ENCODE data around the gene SOX1. TPM values are rescaled to one million over a fixed set of nuclear protein-coding genes. Genes with fewer than 3 reads are reported as not detected.

The SOX1 gene
- total and polyA plus RNA-seq, 2 experiments from 2014 or later = not detected

DNA sequence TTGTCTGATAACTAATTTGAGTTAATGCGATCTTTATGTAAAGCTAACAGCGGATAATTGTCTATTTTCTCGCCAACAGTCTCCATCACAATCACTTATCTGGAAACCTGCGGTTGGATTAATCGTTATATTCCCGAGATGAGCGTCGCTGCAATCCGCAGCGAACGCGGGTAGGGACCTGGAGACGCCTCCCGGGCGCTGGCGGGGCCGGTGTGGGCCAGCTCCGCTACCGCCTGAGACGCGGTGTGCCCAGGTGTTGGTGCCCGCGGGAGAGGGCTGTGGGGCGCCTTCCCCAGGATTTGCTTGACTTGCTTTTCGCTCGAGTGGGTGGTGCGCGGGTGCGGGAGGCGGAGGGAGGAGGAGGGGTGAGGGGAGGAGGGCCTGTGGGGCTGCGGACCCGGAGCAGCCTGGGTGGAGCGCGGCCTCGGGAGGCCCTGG lies 38.3 kb downstream of the SOX1 start:
- H3K9me3 ChIP-seq (ENCODE audit: low read depth) = no peaks in the 10 kb centered on the region
- TF ChIP-seq, protein P1, sequence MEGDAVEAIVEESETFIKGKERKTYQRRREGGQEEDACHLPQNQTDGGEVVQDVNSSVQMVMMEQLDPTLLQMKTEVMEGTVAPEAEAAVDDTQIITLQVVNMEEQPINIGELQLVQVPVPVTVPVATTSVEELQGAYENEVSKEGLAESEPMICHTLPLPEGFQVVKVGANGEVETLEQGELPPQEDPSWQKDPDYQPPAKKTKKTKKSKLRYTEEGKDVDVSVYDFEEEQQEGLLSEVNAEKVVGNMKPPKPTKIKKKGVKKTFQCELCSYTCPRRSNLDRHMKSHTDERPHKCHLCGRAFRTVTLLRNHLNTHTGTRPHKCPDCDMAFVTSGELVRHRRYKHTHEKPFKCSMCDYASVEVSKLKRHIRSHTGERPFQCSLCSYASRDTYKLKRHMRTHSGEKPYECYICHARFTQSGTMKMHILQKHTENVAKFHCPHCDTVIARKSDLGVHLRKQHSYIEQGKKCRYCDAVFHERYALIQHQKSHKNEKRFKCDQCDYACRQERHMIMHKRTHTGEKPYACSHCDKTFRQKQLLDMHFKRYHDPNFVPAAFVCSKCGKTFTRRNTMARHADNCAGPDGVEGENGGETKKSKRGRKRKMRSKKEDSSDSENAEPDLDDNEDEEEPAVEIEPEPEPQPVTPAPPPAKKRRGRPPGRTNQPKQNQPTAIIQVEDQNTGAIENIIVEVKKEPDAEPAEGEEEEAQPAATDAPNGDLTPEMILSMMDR (IDR thresholded peaks at IDR 0.05; ENCODE audit: low read depth, low read length) = no peak
- H3K27me3 ChIP-seq = peaks cover 100% of the 10 kb centered on the region
- H3K4me1 ChIP-seq (ENCODE audit: low read depth) = peaks cover 7% of the 10 kb centered on the region
- H3K36me3 ChIP-seq = no peaks in the 10 kb centered on the region
- no peak for DNase-seq (ENCODE audit: low read depth in 1 of 2, low spot score in 1 of 2)
- H3K4me3 ChIP-seq = no peak overlapping the region
- H3K27ac ChIP-seq = no peak overlapping the region

DNA sequence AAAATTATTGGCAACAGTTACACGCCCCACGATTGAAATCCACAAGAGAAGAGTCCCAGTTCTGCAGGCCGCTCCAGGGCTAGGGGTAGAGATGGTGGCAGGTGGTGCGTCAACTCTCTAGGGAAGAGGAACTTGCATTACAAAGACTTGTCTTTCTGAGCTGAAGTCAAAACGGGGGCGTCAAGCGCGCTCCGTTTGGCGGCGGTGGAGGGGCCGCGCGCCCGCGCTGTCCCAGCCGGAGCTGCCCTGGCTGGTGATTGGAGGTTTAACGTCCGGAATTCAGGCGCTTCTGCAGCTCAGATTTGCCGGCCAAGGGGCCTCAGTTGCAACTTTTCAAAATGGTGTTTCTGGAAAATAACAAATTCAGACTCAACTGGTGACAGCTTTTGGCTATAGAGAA lies 38.9 kb downstream of the SOX1 start:
- DNase-seq (ENCODE audit: low read depth in 1 of 2, low spot score in 1 of 2) = peak in 1 of 2 donors; percentile 6
- Histone ChIP-seq H3K9me3 (ENCODE audit: low read depth) (no peaks in the 10 kb centered on the region), H3K4me3 (no peak overlapping the region), H3K27me3 (peaks cover 100% of the 10 kb centered on the region), H3K36me3 (no peaks in the 10 kb centered on the region), H3K4me1 (ENCODE audit: low read depth) (peaks cover 7% of the 10 kb centered on the region), H3K27ac (no peak overlapping the region)
- TF ChIP-seq, protein P1 (IDR thresholded peaks at IDR 0.05; ENCODE audit: low read depth, low read length) = no peak

DNA sequence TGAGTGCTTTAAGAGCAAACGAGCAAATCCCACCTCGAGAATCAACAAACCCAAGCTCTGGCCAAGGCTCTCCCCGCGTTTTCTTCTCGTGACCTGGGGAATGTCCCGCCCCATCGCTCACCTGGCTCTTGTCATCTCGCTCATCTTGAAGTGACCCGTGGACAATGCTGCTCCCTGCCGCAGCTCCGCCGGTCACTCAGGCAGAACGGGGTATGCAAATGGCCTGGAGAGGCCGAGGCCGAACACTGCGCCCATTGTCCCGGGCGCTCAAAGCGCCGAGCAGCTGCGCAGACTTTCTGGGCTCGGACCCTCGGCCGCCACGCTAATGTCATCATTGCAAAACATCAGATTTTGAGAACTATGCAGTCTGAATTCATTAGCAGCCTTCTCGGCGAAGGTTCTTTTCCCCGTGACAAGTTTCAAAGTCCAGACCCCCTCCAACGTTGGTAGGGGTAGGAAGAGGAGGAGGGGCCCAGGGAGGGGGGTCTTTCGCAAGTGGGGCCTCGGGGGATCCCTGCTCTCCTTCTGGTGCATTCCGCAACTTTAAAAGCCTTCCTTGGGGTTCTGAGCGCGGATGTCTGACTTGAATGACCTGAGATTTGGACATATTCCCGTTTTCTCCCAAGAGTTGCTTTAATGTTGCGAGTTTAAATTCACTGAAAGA lies 39.7 kb downstream of the SOX1 start:
- Histone ChIP-seq H3K27ac (no peak overlapping the region), H3K36me3 (no peaks in the 10 kb centered on the region), H3K4me3 (no peak overlapping the region), H3K27me3 (peaks cover 100% of the 10 kb centered on the region), H3K4me1 (ENCODE audit: low read depth) (peaks cover 7% of the 10 kb centered on the region), H3K9me3 (ENCODE audit: low read depth) (no peaks in the 10 kb centered on the region)
- no peak for DNase-seq (ENCODE audit: low read depth in 1 of 2, low spot score in 1 of 2)
- TF ChIP-seq, protein P1 (IDR thresholded peaks at IDR 0.05; ENCODE audit: low read depth, low read length) = no peak

DNA sequence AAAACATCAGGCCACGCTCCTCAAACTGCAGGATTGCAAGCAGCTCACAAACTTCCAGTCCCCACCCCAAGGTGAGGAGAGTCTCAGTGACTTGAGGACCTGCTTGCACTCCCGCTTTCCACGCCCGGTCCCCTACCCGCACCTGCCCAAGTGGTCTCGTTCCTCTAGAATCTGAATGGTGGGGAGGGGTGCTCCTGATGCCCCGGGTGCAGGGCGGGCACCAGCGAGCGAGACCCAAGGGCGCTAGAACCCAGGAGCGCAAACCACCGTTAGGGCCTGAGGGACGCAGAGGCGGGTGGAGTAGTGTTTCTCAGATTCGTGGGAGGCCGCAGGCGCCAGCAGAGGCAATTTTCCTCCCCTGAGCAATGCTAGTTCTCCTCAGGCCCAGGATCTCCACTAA lies 40.3 kb downstream of the SOX1 start:
- no peak for DNase-seq (ENCODE audit: low read depth in 1 of 2, low spot score in 1 of 2)
- H3K9me3 ChIP-seq (ENCODE audit: low read depth) = no peaks in the 10 kb centered on the region
- H3K4me3 ChIP-seq = no peak overlapping the region
- peaks cover 100% of the 10 kb centered on the region for H3K27me3 ChIP-seq
- H3K36me3 ChIP-seq = no peaks in the 10 kb centered on the region
- TF ChIP-seq, protein P1 (IDR thresholded peaks at IDR 0.05; ENCODE audit: low read depth, low read length) = no peak
- H3K4me1 ChIP-seq (ENCODE audit: low read depth) = peaks cover 3% of the 10 kb centered on the region
- H3K27ac ChIP-seq = no peak overlapping the region

DNA sequence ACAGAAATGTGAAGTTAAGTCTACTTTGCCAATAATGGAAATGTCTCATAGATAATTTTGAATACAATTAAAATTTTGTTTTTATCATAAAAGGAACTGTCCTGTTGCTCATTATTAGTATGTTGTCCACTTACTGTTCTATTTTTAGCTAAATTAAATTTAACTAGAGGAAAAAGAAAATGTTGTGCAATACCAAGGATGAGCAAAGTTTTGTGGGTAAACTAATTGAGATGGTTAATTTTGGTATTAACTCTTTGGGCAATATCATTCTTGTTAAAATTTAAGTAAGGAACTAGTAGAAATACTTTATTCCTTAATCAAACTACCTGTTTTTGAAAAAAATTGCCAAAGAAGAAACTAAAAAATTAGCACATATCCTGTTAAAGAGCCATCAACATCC lies 43.5 kb downstream of the SOX1 start:
- peaks cover 100% of the 10 kb centered on the region for H3K27me3 ChIP-seq
- no peaks in the 10 kb centered on the region for H3K9me3 ChIP-seq (ENCODE audit: low read depth)
- H3K36me3 ChIP-seq = no peaks in the 10 kb centered on the region
- no peak overlapping the region for H3K27ac ChIP-seq
- no peak overlapping the region for H3K4me3 ChIP-seq
- TF ChIP-seq, protein P1 (IDR thresholded peaks at IDR 0.05; ENCODE audit: low read depth, low read length) = no peak
- no peaks in the 10 kb centered on the region for H3K4me1 ChIP-seq (ENCODE audit: low read depth)
- DNase-seq (ENCODE audit: low read depth in 1 of 2, low spot score in 1 of 2) = no peak
